Myocyte (in vitro differentiated cells): ENCODE measurements around the gene TMEM42. TPM values are rescaled to one million over a fixed set of nuclear protein-coding genes. Genes with fewer than 3 reads are reported as not detected.
A peak's percentile ranks its signal among the peaks of the same experiment; 100 is the strongest.

ENCODE experiments used
- DNase-seq: peaks from one replicate; pipeline ENCODE4 v3.0.0-alpha.2; 2012; ENCODE audit warnings: low read depth
- microRNA counts: library from miRNA; unstranded; fragments of <30 nt; microRNA quantifications from one replicate; lab custom pipeline; 2016
- total RNA-seq: library from RNA; depleted of rRNA; stranded (reverse); fragments of >200 nt; gene quantifications from 2 replicates; pipeline ENCODE4 v1.2.3, GENCODE V29; 2014

TMEM42 gene
- total RNA-seq, 1 donor from 2014 or later: 12.0 TPM

- no peak for DNase-seq
Observed at GRCh38 chr3:44907612-44908011, 45.9 kb downstream of the TMEM42 start.

DNA sequence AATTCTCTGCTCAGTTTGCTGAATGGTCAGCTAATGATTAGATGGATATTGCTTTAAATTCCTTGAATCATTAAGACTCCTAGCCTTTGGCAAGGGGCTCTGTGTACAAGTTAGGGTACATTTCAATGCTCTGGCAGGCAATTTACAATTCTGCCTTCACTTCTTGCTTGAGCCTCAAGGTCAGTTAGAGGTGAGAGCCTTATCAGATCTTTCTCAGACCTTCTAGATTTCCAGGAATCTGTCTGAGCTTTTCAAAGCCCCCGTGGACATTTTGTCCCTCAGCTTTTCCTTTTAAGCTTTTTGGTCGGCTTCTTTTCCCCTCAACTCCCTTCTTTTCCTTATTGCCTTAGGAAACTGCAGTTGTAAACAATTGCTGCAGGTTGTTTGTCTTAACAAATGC, 47.4 kb downstream of the TMEM42 start:
- DNase-seq: no peak

DNA sequence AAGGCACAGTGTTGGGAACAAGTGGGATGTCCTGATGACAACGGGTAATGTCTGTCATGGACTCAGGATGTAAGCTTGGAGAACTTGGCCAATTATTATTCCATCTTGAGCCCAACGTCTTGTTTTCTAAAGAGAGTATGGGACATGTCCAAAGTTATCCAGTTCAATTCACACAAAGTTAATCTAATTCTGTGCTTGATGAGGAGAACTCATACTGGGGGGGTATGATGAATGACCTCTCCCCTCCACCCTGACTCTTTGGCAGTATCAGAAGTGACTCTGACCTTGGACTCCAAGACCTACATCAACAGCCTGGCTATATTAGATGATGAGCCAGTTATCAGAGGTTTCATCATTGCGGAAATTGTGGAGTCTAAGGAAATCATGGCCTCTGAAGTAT, 49.0 kb downstream of the TMEM42 start:
- DNase-seq: no peak

DNA sequence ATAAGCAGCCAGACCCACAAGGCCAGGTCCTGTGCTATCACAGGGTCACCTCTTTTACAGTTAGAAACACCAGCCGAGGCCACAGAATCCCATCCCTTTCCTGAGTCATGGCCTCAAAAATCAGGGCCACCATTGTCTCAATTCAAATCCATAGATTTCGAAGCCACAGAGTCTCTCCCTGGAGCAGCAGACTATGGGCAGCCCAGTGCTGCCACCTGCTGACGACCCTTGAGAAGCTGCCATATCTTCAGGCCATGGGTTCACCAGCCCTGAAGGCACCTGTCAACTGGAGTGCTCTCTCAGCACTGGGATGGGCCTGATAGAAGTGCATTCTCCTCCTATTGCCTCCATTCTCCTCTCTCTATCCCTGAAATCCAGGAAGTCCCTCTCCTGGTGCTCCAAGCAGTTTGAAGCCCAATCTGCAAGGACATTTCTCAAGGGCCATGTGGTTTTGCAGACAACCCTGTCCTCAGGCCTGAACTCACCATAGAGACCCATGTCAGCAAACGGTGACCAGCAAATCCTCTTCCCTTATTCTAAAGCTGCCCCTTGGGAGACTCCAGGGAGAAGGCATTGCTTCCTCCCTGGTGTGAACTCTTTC, 52.3 kb downstream of the TMEM42 start:
- DNase-seq: peak; percentile 82

DNA sequence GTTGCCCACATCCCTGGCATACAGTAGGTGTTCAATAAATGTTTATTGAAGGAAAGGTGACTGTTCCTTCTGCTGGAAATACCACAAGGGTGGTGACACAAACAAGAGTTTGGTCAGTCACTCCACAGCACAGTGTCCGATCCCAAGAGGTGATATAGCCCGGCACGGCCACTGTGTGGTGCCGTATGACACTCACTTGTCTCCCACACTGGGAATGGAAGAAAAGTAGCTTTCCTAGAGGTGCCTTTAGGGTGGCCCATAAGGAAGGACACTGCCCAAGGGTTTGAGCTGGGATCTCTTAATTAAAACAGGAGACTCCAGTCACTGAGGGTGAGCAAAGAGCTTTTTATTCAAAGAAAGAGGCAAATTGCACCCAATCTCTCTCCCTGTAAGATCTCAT, 53.2 kb downstream of the TMEM42 start:
- peak; percentile 51 for DNase-seq

MicroRNA genes within 50 kb of the gene (microRNA counts, 767-probe panel; counts per million panel counts)
- microRNA hsa-miR-564 (lab: Ali Mortazavi, UCI): not detected

Other genes with a start within 250 kb of the TMEM42 start
- 25.0 and 25.2 TPM in 2 replicates for gene ZNF197, start 236.9 kb upstream of the TMEM42 start, total RNA-seq
- 15.3 and 18.7 TPM in 2 replicates for gene ZNF35, start 213.2 kb upstream of the TMEM42 start, total RNA-seq
- gene ZNF502, start 149.3 kb upstream of the TMEM42 start, total RNA-seq: 2.0 and 2.6 TPM in 2 replicates
- 0.42 and 1.1 TPM in 2 replicates for gene ZNF501, start 132.3 kb upstream of the TMEM42 start, total RNA-seq
- gene KIAA1143, start 100.3 kb upstream of the TMEM42 start, total RNA-seq: 24.9 and 36.5 TPM in 2 replicates
- 0.47 and 1.2 TPM in 2 replicates for gene KIF15, start 100.1 kb upstream of the TMEM42 start, total RNA-seq
- not detected in 2 replicates for gene TGM4, start 12.7 kb downstream of the TMEM42 start, total RNA-seq
- gene ZDHHC3, start 114.3 kb downstream of the TMEM42 start, total RNA-seq: 60.7 and 66.0 TPM in 2 replicates
- gene EXOSC7, start 114.3 kb downstream of the TMEM42 start, total RNA-seq: 66.9 and 93.0 TPM in 2 replicates
- 0.75 TPM in 1 of 2 replicates, not detected in the other for gene CLEC3B, start 164.4 kb downstream of the TMEM42 start, total RNA-seq